DND-41 (cell line): ENCODE results near the gene SLIT1.

ENCODE experiments used
- ATAC-seq: fragments of 200-7000 bp; cut with Tn5 transposase; 3 replicates; pipeline ENCODE4 v1.9.1; 2021; ENCODE audit warnings: low read depth; ENCODE audit not compliant: insufficient read depth
- DNase-seq: peaks from one replicate; pipeline ENCODE4 v3.0.0-alpha.2; 2020
- H2AFZ ChIP-seq: 2 replicates; pipeline ENCODE4 v1.6.0; 2012; ENCODE audit warnings: low read depth, low read length
- H3K27ac ChIP-seq: 2 replicates; pipeline ENCODE4 v1.5.1; 2012; ENCODE audit warnings: low read length, inconsistent platforms
- H3K27me3 ChIP-seq: fragments of 200-600 bp; sonication (generic); 2 replicates; pipeline ENCODE4 v1.6.0; 2012; ENCODE audit warnings: low read length, mild to moderate bottlenecking, inconsistent platforms; ENCODE audit not compliant: insufficient read depth, poor library complexity
- H3K36me3 ChIP-seq: 2 replicates; pipeline ENCODE4 v1.5.1; 2012; ENCODE audit warnings: low read length, inconsistent platforms; ENCODE audit not compliant: insufficient read depth
- H3K4me1 ChIP-seq: 2 replicates; pipeline ENCODE4 v1.5.1; 2012; ENCODE audit warnings: mild to moderate bottlenecking, low read length; ENCODE audit not compliant: insufficient read depth
- H3K4me2 ChIP-seq: 2 replicates; pipeline ENCODE4 v1.6.0; 2012; ENCODE audit warnings: mild to moderate bottlenecking, moderate library complexity, low read length, inconsistent platforms; ENCODE audit not compliant: insufficient read depth
- H3K4me3 ChIP-seq, 2 experiments: fragments of 200-600 bp in 1 of 2; shearing (Covaris generic) in 1 of 2; 2 replicates each; pipeline ENCODE4 v1.5.1; 2012 to 2016; ENCODE audit warnings: inconsistent platforms in 2 of 2, low read length in 2 of 2, mild to moderate bottlenecking in 2 of 2, low read depth in 1 of 2, moderate library complexity in 1 of 2
- H3K79me2 ChIP-seq: 2 replicates; pipeline ENCODE4 v1.6.0; 2012; ENCODE audit warnings: low read length, inconsistent platforms; ENCODE audit not compliant: insufficient read depth
- H3K9ac ChIP-seq: 2 replicates; pipeline ENCODE4 v1.6.0; 2012; ENCODE audit warnings: low read depth, mild to moderate bottlenecking, inconsistent platforms, low read length, moderate library complexity
- H3K9me3 ChIP-seq: 2 replicates; pipeline ENCODE4 v1.5.1; 2012; ENCODE audit warnings: low read length, moderate library complexity, mild to moderate bottlenecking, inconsistent platforms; ENCODE audit not compliant: insufficient read depth, severe bottlenecking
- H4K20me1 ChIP-seq: 2 replicates; pipeline ENCODE4 v1.6.0; 2012; ENCODE audit warnings: low read length; ENCODE audit not compliant: insufficient read depth
- CTCF ChIP-seq: IDR thresholded peaks from 2 replicates; pipeline ENCODE4 v1.5.1; 2012; ENCODE audit warnings: borderline replicate concordance, low read length, moderate library complexity, mild to moderate bottlenecking; ENCODE audit not compliant: poor library complexity, severe bottlenecking; ENCODE audit errors: extremely low read depth
- EZH2 ChIP-seq: IDR thresholded peaks from 3 replicates; pipeline ENCODE4 v1.6.1; 2012; ENCODE audit warnings: borderline replicate concordance, low read depth, mild to moderate bottlenecking, moderate library complexity, low read length, inconsistent platforms; ENCODE audit not compliant: severe bottlenecking

The SLIT1 gene

GRCh38 chr10:97069576-97070362 lies 116.0 kb downstream of the SLIT1 start:
- Histone ChIP-seq H3K4me2 (no peak overlapping the region), H4K20me1 (peaks cover 15% of the 10 kb centered on the region), H3K79me2 (no peaks in the 10 kb centered on the region), H2AFZ (no peak overlapping the region), H3K36me3 (no peaks in the 10 kb centered on the region), H3K4me1 (no peaks in the 10 kb centered on the region), H3K27me3 (no peaks in the 10 kb centered on the region), H3K27ac (no peak overlapping the region), H3K9ac (no peak overlapping the region), H3K4me3 (no peak overlapping the region), H3K9me3 (no peaks in the 10 kb centered on the region)
- DNase-seq (no peak), ATAC-seq (no peak)
- TF ChIP-seq CTCF (no peak), EZH2 (no peak)

DNA sequence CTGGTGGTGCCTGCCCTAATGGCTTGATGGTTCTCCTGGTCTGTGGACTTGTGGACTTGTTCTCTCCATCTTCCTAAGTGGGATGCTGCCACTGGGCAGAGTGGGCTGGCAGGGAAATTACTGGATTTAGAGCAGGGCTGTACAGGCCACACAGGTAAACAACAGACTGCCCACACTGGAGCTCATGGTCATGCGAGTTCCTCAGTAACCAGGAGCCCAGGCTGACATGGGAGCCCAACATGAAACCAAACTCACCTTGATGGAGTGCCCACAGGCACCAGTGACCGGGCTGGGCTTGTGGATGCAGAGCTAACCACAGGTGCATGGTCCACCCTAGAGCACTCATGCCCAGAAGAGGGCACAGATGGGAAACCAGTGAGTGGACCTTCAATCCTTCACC lies 116.7 kb downstream of the SLIT1 start:
- no peaks in the 10 kb centered on the region for H3K9me3 ChIP-seq
- no peaks in the 10 kb centered on the region for H3K27me3 ChIP-seq
- no peaks in the 10 kb centered on the region for H3K79me2 ChIP-seq
- H4K20me1 ChIP-seq = peaks cover 18% of the 10 kb centered on the region
- H2AFZ ChIP-seq = no peak overlapping the region
- no peak overlapping the region for H3K9ac ChIP-seq
- H3K27ac ChIP-seq = no peak overlapping the region
- DNase-seq = no peak
- no peak for TF ChIP-seq CTCF
- TF ChIP-seq EZH2 = no peak
- ATAC-seq = no peak
- no peak overlapping the region for H3K4me2 ChIP-seq
- no peaks in the 10 kb centered on the region for H3K36me3 ChIP-seq
- H3K4me3 ChIP-seq = no peak overlapping the region
- H3K4me1 ChIP-seq = no peaks in the 10 kb centered on the region

DNA sequence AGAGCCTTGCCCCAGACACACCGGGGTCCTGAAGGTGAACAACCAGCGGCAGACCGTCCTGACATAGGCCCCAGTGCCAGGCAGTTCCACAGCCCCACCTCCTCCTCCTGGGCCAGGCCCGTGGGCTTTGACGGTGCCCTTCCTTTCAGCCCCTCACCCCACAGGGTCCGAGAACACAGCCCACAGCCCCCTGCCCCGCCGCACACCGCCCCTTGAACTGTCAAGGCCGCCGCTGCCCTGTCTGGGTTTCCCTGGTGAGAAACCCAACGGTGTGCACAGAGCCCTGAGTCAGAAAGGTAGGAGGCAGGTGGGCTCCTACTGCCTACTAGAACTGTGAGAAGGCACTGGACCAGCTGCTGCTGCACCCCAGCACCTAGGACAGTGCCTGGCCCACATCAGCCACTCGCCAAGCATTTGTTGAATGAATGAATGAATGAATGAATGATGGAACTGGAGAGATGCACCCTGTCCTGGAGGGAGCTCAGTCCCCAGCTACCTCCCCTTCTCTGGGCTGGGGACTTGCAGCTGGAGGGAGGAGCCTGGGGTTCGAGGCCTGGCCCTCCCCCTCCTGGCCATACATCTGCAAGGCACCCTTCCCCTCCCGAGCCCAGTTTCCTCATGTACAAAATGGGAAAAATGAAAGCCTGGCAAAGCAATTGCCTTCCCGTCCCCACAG lies 117.9 kb downstream of the SLIT1 start:
- Histone ChIP-seq H3K4me2 (no peak overlapping the region), H3K27ac (no peak overlapping the region), H3K4me1 (no peaks in the 10 kb centered on the region), H3K79me2 (no peaks in the 10 kb centered on the region), H2AFZ (no peak overlapping the region), H4K20me1 (peaks cover 14% of the 10 kb centered on the region; the same call in 1 of the 2 replicates), H3K36me3 (no peaks in the 10 kb centered on the region), H3K9me3 (no peaks in the 10 kb centered on the region), H3K4me3 (no peak overlapping the region), H3K27me3 (no peaks in the 10 kb centered on the region), H3K9ac (no peak overlapping the region)
- TF ChIP-seq EZH2 (no peak), CTCF (peak; percentile 5)
- no peak for ATAC-seq
- DNase-seq = no peak
